GM18511 (cell line): ENCODE data around the gene ZNF334.

Experiments
- ATAC-seq: cut with Tn5 transposase; IDR thresholded peaks from one replicate; pipeline ENCODE4 v1.9.1; 2021; ENCODE audit warnings: mild to moderate bottlenecking, moderate library complexity; ENCODE audit not compliant: unreplicated experiment

ZNF334 gene

GRCh38 chr20:46546298-46546697 lies 32.9 kb upstream of the ZNF334 start:
- no peak for ATAC-seq

- no peak for ATAC-seq
Observed at GRCh38 chr20:46545827-46546138, 32.4 kb upstream of the ZNF334 start.

GRCh38 chr20:46545077-46545826 lies 31.9 kb upstream of the ZNF334 start:
- ATAC-seq, result peak; percentile 71

GRCh38 chr20:46544576-46544975 lies 31.2 kb upstream of the ZNF334 start:
- ATAC-seq, result peak; percentile 36

GRCh38 chr20:46543959-46544358 lies 30.6 kb upstream of the ZNF334 start:
- ATAC-seq, result no peak

- ATAC-seq, result no peak
Observed at GRCh38 chr20:46543033-46543432, 29.7 kb upstream of the ZNF334 start.

GRCh38 chr20:46541229-46541935 lies 28.0 kb upstream of the ZNF334 start:
- ATAC-seq, result no peak

GRCh38 chr20:46539113-46539512 lies 25.8 kb upstream of the ZNF334 start:
- no peak for ATAC-seq

GRCh38 chr20:46530640-46531039 lies 17.3 kb upstream of the ZNF334 start:
- no peak for ATAC-seq

- no peak for ATAC-seq
Observed at GRCh38 chr20:46523696-46524328, 10.5 kb upstream of the ZNF334 start.

- no peak for ATAC-seq
Observed at GRCh38 chr20:46523108-46523507, 9.7 kb upstream of the ZNF334 start.

GRCh38 chr20:46520976-46521579 lies 7.7 kb upstream of the ZNF334 start:
- ATAC-seq, result no peak

GRCh38 chr20:46520540-46520939 lies 7.2 kb upstream of the ZNF334 start:
- ATAC-seq, result no peak

- no peak for ATAC-seq
Observed at GRCh38 chr20:46519471-46520068, 6.2 kb upstream of the ZNF334 start.

- no peak for ATAC-seq
Observed at GRCh38 chr20:46509523-46509922, 3.8 kb downstream of the ZNF334 start.

- ATAC-seq, result no peak
Observed at GRCh38 chr20:46507760-46508407, 5.5 kb downstream of the ZNF334 start.

GRCh38 chr20:46505506-46505905 lies 7.9 kb downstream of the ZNF334 start:
- no peak for ATAC-seq

- no peak for ATAC-seq
Observed at GRCh38 chr20:46501961-46502360, 11.4 kb downstream of the ZNF334 start.

GRCh38 chr20:46501337-46501942 lies 11.9 kb downstream of the ZNF334 start:
- no peak for ATAC-seq

- ATAC-seq, result no peak
Observed at GRCh38 chr20:46494077-46494476, 19.3 kb downstream of the ZNF334 start.
